HG03460 (cell line): Measurements from ENCODE around the gene B3GALT6.

ENCODE experiments used
- ATAC-seq: cut with Tn5 transposase; IDR thresholded peaks from one replicate; pipeline ENCODE4 v1.9.1; 2021; ENCODE audit not compliant: unreplicated experiment

The B3GALT6 gene

GRCh38 chr1:1259951-1260600 is 28.0 kb downstream of the B3GALT6 start:
- ATAC-seq, result no peak

GRCh38 chr1:1260843-1261560 is 29.0 kb downstream of the B3GALT6 start:
- ATAC-seq, result no peak

GRCh38 chr1:1262071-1262470 is 30.0 kb downstream of the B3GALT6 start:
- no peak for ATAC-seq

- no peak for ATAC-seq
Observed at GRCh38 chr1:1262758-1263157, 30.7 kb downstream of the B3GALT6 start.

- no peak for ATAC-seq
Observed at GRCh38 chr1:1264026-1264425, 32.0 kb downstream of the B3GALT6 start.

- ATAC-seq, result no peak
Observed at GRCh38 chr1:1264868-1265272, 32.8 kb downstream of the B3GALT6 start.

GRCh38 chr1:1267488-1268283 is 35.6 kb downstream of the B3GALT6 start:
- ATAC-seq, result no peak

- no peak for ATAC-seq
Observed at GRCh38 chr1:1268284-1268682, 36.2 kb downstream of the B3GALT6 start.

- ATAC-seq, result no peak
Observed at GRCh38 chr1:1270813-1271212, 38.8 kb downstream of the B3GALT6 start.

- no peak for ATAC-seq
Observed at GRCh38 chr1:1272341-1273208, 40.5 kb downstream of the B3GALT6 start.

- ATAC-seq, result peak; percentile 12
Observed at GRCh38 chr1:1273209-1273511, 41.1 kb downstream of the B3GALT6 start.

GRCh38 chr1:1273512-1274298 is 41.7 kb downstream of the B3GALT6 start, which contains the start of gene UBE2J2:
UBE2J2 (minus strand) TSS chr1:1273854; CDS start chr1:1267992, 5,862 bp downstream.
- ATAC-seq, result peak; percentile 77

GRCh38 chr1:1274299-1274930 is 42.4 kb downstream of the B3GALT6 start:
- ATAC-seq, result no peak

- ATAC-seq, result no peak
Observed at GRCh38 chr1:1274931-1275431, 42.9 kb downstream of the B3GALT6 start.

- no peak for ATAC-seq
Observed at GRCh38 chr1:1275836-1276235, 43.8 kb downstream of the B3GALT6 start.

GRCh38 chr1:1278620-1279019 is 46.6 kb downstream of the B3GALT6 start:
- no peak for ATAC-seq

GRCh38 chr1:1279028-1279427 is 47.0 kb downstream of the B3GALT6 start:
- ATAC-seq, result no peak

GRCh38 chr1:1280782-1281481 is 48.9 kb downstream of the B3GALT6 start:
- ATAC-seq, result no peak
